Astrocyte (in vitro differentiated cells and primary cell): ENCODE data around the gene AKR1B1. TPM values are rescaled to one million over a fixed set of nuclear protein-coding genes. Genes with fewer than 3 reads are reported as not detected.

Source experiments
- DNase-seq: peaks from one replicate; pipeline ENCODE4 v3.0.0-alpha.2; 2010; ENCODE audit warnings: low read depth
- FAIRE-seq: peaks from 2 replicates; lab custom pipeline; 2011; peaks lifted over from hg19 to GRCh38; lab: Jason Lieb, UNC
- H2AFZ ChIP-seq: 2 replicates; pipeline ENCODE4 v1.6.0; 2012; ENCODE audit warnings: low read depth, low read length, inconsistent platforms
- H3K27ac ChIP-seq: 2 replicates; pipeline ENCODE4 v1.5.1; 2011; ENCODE audit warnings: low read depth, low read length, inconsistent platforms
- H3K27me3 ChIP-seq: 2 replicates; pipeline ENCODE4 v1.6.0; 2011; ENCODE audit warnings: low read length, inconsistent platforms; ENCODE audit not compliant: insufficient read depth
- H3K36me3 ChIP-seq: 2 replicates; pipeline ENCODE4 v1.5.1; 2011; ENCODE audit warnings: low read length, inconsistent platforms; ENCODE audit not compliant: insufficient read depth
- H3K4me1 ChIP-seq: 2 replicates; pipeline ENCODE4 v1.5.1; 2011; ENCODE audit warnings: low read length, inconsistent platforms; ENCODE audit not compliant: insufficient read depth
- H3K4me2 ChIP-seq: 2 replicates; pipeline ENCODE4 v1.6.0; 2012; ENCODE audit warnings: low read length, inconsistent platforms
- H3K4me3 ChIP-seq: 2 replicates; pipeline ENCODE4 v1.5.1; 2011; ENCODE audit warnings: low read depth, mild to moderate bottlenecking, low read length, inconsistent platforms; ENCODE audit not compliant: insufficient read depth
- H3K79me2 ChIP-seq: 2 replicates; pipeline ENCODE4 v1.6.0; 2012; ENCODE audit warnings: mild to moderate bottlenecking, low read length, inconsistent platforms; ENCODE audit not compliant: insufficient read depth
- H3K9ac ChIP-seq: 2 replicates; pipeline ENCODE4 v1.6.0; 2012; ENCODE audit warnings: mild to moderate bottlenecking, low read length, inconsistent platforms
- H3K9me3 ChIP-seq: 2 replicates; pipeline ENCODE4 v1.5.1; 2012; ENCODE audit warnings: low read depth, mild to moderate bottlenecking, low read length, inconsistent platforms; ENCODE audit not compliant: insufficient read depth
- H4K20me1 ChIP-seq: 2 replicates; pipeline ENCODE4 v1.6.0; 2012; ENCODE audit warnings: low read length, inconsistent platforms; ENCODE audit not compliant: insufficient read depth
- H3K27ac Mint-ChIP-seq: one replicate; pipeline ENCODE4 v1.8.0; 2021; ENCODE audit warnings: mild to moderate bottlenecking, mixed read lengths; ENCODE audit not compliant: unreplicated experiment
- H3K27me3 Mint-ChIP-seq: one replicate; pipeline ENCODE4 v1.8.0; 2021; ENCODE audit warnings: low read depth, mixed read lengths; ENCODE audit not compliant: unreplicated experiment
- H3K36me3 Mint-ChIP-seq: one replicate; pipeline ENCODE4 v1.8.0; 2021; ENCODE audit warnings: low read depth, mixed read lengths; ENCODE audit not compliant: unreplicated experiment
- H3K4me1 Mint-ChIP-seq: one replicate; pipeline ENCODE4 v1.8.0; 2021; ENCODE audit warnings: low read depth, mixed read lengths; ENCODE audit not compliant: unreplicated experiment
- H3K4me3 Mint-ChIP-seq: one replicate; pipeline ENCODE4 v1.8.0; 2021; ENCODE audit warnings: mild to moderate bottlenecking, moderate library complexity, mixed read lengths; ENCODE audit not compliant: unreplicated experiment
- H3K9me3 Mint-ChIP-seq: one replicate; pipeline ENCODE4 v1.8.0; 2021; ENCODE audit warnings: mild to moderate bottlenecking, mixed read lengths; ENCODE audit not compliant: unreplicated experiment
- CTCF ChIP-seq: IDR thresholded peaks from 2 replicates; pipeline ENCODE4 v1.5.1; 2011; ENCODE audit warnings: low read depth, mild to moderate bottlenecking, inconsistent platforms, low read length, moderate library complexity; ENCODE audit not compliant: insufficient read depth
- EZH2 ChIP-seq: IDR thresholded peaks from 2 replicates; pipeline ENCODE4 v1.6.1; 2012; ENCODE audit warnings: mild to moderate bottlenecking, low read length, inconsistent platforms; ENCODE audit not compliant: insufficient read depth
- total RNA-seq: library from RNA; stranded (reverse); gene quantifications from 2 replicates; pipeline ENCODE4 v1.2.1, GENCODE V29; 2021

AKR1B1 gene
- total RNA-seq, 1 donor from 2014 or later = 114 TPM

DNA sequence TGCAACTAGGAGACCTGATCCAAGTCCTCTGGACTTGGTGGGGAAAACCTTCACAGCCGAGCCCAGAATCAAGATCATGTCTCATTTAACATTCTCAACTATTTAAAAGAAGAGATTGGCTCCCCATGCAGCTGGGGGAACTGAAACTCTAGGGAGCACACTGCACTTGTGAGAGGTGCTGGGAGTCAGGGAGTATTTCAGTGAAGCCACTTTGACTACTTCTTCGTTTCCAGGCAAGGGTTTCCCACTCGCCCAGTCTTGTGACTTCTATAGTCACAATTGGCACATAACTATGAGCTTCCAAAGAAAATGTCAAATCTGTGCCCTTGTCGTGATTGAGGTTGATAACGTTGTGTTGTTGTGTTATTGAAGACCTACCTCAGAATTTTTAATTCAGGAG lies 62.9 kb downstream of the AKR1B1 start:
- no peak for FAIRE-seq
- no peak for DNase-seq
- no peaks in the 10 kb centered on the region for H3K79me2 ChIP-seq
- H3K27me3 ChIP-seq = no peaks in the 10 kb centered on the region
- no peak overlapping the region for H3K27ac Mint-ChIP-seq
- no peak overlapping the region for H3K4me2 ChIP-seq
- H3K9me3 Mint-ChIP-seq = peaks cover 4% of the 10 kb centered on the region
- H2AFZ ChIP-seq = no peak overlapping the region
- H3K4me3 Mint-ChIP-seq = no peak overlapping the region
- H3K4me1 Mint-ChIP-seq = no peaks in the 10 kb centered on the region
- H3K4me1 ChIP-seq = no peaks in the 10 kb centered on the region
- H3K9me3 ChIP-seq = no peaks in the 10 kb centered on the region
- peaks cover 21% of the 10 kb centered on the region for H3K27me3 Mint-ChIP-seq
- H3K36me3 ChIP-seq = no peaks in the 10 kb centered on the region
- H3K4me3 ChIP-seq = no peak overlapping the region
- H3K36me3 Mint-ChIP-seq = no peaks in the 10 kb centered on the region
- H4K20me1 ChIP-seq = no peaks in the 10 kb centered on the region
- H3K27ac ChIP-seq = no peak overlapping the region
- TF ChIP-seq CTCF (no peak), EZH2 (no peak)
- no peak overlapping the region for H3K9ac ChIP-seq

- DNase-seq (no peak), FAIRE-seq (no peak)
- no peak overlapping the region for H3K4me3 Mint-ChIP-seq
- Histone ChIP-seq H3K4me2 (no peak overlapping the region), H4K20me1 (no peaks in the 10 kb centered on the region), H3K79me2 (no peaks in the 10 kb centered on the region), H3K4me3 (no peak overlapping the region), H3K27me3 (no peaks in the 10 kb centered on the region), H3K9me3 (no peaks in the 10 kb centered on the region), H2AFZ (no peak overlapping the region), H3K36me3 (no peaks in the 10 kb centered on the region), H3K4me1 (no peaks in the 10 kb centered on the region), H3K27ac (no peak overlapping the region), H3K9ac (no peak overlapping the region)
- TF ChIP-seq EZH2 = no peak
- TF ChIP-seq CTCF = no peak
- H3K4me1 Mint-ChIP-seq = no peaks in the 10 kb centered on the region
- H3K27ac Mint-ChIP-seq = no peak overlapping the region
- no peaks in the 10 kb centered on the region for H3K36me3 Mint-ChIP-seq
- H3K9me3 Mint-ChIP-seq = peaks cover 4% of the 10 kb centered on the region
- peaks cover 21% of the 10 kb centered on the region for H3K27me3 Mint-ChIP-seq
These were observed 63.3 kb downstream of the AKR1B1 start for GRCh38 chr7:134395604-134396003.

GRCh38 chr7:134394056-134394455 lies 64.8 kb downstream of the AKR1B1 start:
- FAIRE-seq (no peak), DNase-seq (no peak)
- H2AFZ ChIP-seq = no peak overlapping the region
- Mint-ChIP-seq H3K27me3 (peaks cover 19% of the 10 kb centered on the region), H3K9me3 (peaks cover 4% of the 10 kb centered on the region), H3K4me1 (no peaks in the 10 kb centered on the region), H3K27ac (no peak overlapping the region), H3K4me3 (no peak overlapping the region), H3K36me3 (no peaks in the 10 kb centered on the region)
- H4K20me1 ChIP-seq = no peaks in the 10 kb centered on the region
- no peaks in the 10 kb centered on the region for H3K4me1 ChIP-seq
- H3K4me2 ChIP-seq = no peak overlapping the region
- H3K27me3 ChIP-seq = no peaks in the 10 kb centered on the region
- H3K9ac ChIP-seq = no peak overlapping the region
- no peaks in the 10 kb centered on the region for H3K9me3 ChIP-seq
- no peaks in the 10 kb centered on the region for H3K79me2 ChIP-seq
- no peak overlapping the region for H3K4me3 ChIP-seq
- no peak overlapping the region for H3K27ac ChIP-seq
- H3K36me3 ChIP-seq = no peaks in the 10 kb centered on the region
- TF ChIP-seq EZH2 = no peak
- no peak for TF ChIP-seq CTCF

Other genes with a start within 250 kb of the AKR1B1 start
- 14.3 and 23.2 TPM in 2 replicates for gene SLC35B4, start 142.2 kb downstream of the AKR1B1 start, total RNA-seq
- 0.17 and 0.54 TPM in 2 replicates for gene AKR1B10, start 68.5 kb upstream of the AKR1B1 start, total RNA-seq
- not detected in 2 replicates for gene AKR1B15, start 90.0 kb upstream of the AKR1B1 start, total RNA-seq
- 37.3 and 37.4 TPM in 2 replicates for gene BPGM, start 187.8 kb upstream of the AKR1B1 start, total RNA-seq